ENCODE results near the gene C19orf25.

The C19orf25 gene

DNA sequence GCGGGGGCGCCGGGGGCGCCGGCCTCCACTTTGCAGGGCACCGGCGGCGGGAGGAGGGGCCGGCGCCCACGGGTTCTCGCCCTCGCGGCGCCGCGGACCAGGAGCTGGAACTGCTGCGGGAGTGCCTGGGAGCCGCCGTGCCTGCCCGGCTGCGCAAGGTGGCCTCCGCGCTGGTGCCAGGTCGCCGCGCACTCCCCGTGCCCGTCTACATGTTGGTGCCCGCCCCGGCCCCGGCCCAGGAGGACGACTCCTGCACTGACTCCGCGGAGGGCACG lies 11.9 kb downstream of the C19orf25 start:
- DNase-seq (ENCODE audit: low read depth in 1 of 2, low spot score in 1 of 2) = no peak
- TF ChIP-seq, protein P1, sequence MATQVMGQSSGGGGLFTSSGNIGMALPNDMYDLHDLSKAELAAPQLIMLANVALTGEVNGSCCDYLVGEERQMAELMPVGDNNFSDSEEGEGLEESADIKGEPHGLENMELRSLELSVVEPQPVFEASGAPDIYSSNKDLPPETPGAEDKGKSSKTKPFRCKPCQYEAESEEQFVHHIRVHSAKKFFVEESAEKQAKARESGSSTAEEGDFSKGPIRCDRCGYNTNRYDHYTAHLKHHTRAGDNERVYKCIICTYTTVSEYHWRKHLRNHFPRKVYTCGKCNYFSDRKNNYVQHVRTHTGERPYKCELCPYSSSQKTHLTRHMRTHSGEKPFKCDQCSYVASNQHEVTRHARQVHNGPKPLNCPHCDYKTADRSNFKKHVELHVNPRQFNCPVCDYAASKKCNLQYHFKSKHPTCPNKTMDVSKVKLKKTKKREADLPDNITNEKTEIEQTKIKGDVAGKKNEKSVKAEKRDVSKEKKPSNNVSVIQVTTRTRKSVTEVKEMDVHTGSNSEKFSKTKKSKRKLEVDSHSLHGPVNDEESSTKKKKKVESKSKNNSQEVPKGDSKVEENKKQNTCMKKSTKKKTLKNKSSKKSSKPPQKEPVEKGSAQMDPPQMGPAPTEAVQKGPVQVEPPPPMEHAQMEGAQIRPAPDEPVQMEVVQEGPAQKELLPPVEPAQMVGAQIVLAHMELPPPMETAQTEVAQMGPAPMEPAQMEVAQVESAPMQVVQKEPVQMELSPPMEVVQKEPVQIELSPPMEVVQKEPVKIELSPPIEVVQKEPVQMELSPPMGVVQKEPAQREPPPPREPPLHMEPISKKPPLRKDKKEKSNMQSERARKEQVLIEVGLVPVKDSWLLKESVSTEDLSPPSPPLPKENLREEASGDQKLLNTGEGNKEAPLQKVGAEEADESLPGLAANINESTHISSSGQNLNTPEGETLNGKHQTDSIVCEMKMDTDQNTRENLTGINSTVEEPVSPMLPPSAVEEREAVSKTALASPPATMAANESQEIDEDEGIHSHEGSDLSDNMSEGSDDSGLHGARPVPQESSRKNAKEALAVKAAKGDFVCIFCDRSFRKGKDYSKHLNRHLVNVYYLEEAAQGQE (IDR thresholded peaks at IDR 0.05; ENCODE audit: insufficient replicate concordance, low read depth) = no peak
- TF ChIP-seq, protein P2, sequence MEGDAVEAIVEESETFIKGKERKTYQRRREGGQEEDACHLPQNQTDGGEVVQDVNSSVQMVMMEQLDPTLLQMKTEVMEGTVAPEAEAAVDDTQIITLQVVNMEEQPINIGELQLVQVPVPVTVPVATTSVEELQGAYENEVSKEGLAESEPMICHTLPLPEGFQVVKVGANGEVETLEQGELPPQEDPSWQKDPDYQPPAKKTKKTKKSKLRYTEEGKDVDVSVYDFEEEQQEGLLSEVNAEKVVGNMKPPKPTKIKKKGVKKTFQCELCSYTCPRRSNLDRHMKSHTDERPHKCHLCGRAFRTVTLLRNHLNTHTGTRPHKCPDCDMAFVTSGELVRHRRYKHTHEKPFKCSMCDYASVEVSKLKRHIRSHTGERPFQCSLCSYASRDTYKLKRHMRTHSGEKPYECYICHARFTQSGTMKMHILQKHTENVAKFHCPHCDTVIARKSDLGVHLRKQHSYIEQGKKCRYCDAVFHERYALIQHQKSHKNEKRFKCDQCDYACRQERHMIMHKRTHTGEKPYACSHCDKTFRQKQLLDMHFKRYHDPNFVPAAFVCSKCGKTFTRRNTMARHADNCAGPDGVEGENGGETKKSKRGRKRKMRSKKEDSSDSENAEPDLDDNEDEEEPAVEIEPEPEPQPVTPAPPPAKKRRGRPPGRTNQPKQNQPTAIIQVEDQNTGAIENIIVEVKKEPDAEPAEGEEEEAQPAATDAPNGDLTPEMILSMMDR (IDR thresholded peaks at IDR 0.05; ENCODE audit: insufficient read depth, low read length) = no peak
- TF ChIP-seq GABPA (IDR thresholded peaks at IDR 0.05; ENCODE audit: low read depth) = no peak
- TF ChIP-seq SPI1 (IDR thresholded peaks at IDR 0.05; ENCODE audit: borderline replicate concordance, low read depth) = no peak
- no peak for TF ChIP-seq POLR2AphosphoS5 (IDR thresholded peaks at IDR 0.05; ENCODE audit: low read depth)
- Histone ChIP-seq H3K4me3 (replicated peaks; ENCODE audit: insufficient read depth, low read length) (no peak overlapping the region), H3K27ac (replicated peaks) (no peak overlapping the region), H3K27me3 (ENCODE audit: insufficient read depth, poor library complexity, severe bottlenecking) (peaks cover 46% of the 10 kb centered on the region)

DNA sequence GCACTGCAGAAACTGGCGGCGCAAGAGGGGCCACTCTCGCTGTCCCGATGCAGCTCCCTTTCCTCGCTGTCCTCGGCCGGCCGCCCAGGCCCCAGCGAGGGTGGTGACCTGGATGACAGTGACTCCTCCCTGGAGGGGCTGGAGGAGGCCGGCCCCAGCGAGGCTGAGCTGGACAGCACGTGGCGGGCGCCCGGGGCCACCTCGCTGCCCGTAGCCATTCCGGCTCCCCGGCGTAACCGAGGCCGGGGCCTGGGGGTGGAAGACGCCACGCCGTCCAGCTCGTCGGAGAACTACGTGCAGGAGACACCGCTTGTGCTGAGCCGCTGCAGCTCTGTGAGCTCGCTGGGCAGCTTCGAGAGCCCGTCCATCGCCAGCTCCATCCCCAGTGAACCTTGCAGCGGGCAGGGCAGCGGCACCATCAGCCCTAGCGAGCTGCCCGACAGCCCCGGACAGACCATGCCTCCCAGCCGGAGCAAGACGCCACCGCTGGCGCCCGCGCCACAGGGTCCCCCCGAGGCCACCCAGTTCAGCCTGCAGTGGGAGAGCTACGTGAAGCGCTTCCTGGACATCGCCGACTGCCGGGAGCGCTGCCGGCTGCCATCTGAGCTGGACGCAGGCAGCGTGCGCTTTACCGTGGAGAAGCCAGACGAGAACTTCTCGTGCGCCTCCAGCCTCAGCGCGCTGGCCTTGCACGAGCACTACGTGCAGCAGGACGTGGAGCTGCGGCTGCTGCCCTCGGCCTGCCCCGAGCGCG lies 12.4 kb downstream of the C19orf25 start:
- no peak for DNase-seq (ENCODE audit: low read depth in 1 of 2, low spot score in 1 of 2)
- Histone ChIP-seq H3K4me3 (replicated peaks; ENCODE audit: insufficient read depth, low read length) (no peak overlapping the region), H3K27me3 (ENCODE audit: insufficient read depth, poor library complexity, severe bottlenecking) (peaks cover 41% of the 10 kb centered on the region), H3K27ac (replicated peaks) (no peak overlapping the region)
- TF ChIP-seq, protein P2 (IDR thresholded peaks at IDR 0.05; ENCODE audit: insufficient read depth, low read length) = no peak
- no peak for TF ChIP-seq POLR2AphosphoS5 (IDR thresholded peaks at IDR 0.05; ENCODE audit: low read depth)

DNA sequence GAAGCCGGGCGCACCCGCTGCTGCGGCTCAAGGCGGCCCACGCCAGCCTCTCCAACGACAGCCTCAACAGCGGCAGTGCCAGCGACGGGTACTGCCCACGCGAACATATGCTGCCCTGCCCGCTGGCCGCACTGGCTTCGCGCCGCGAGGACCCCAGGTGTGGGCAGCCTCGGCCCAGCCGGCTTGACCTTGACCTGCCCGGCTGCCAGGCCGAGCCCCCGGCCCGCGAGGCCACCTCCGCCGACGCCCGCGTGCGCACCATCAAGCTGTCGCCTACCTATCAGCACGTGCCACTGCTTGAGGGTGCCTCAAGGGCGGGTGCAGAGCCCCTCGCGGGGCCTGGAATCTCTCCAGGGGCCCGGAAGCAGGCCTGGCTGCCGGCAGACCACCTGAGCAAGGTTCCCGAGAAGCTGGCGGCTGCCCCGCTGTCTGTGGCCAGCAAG lies 13.0 kb downstream of the C19orf25 start:
- TF ChIP-seq, protein P2 (IDR thresholded peaks at IDR 0.05; ENCODE audit: insufficient read depth, low read length) = no peak
- TF ChIP-seq POLR2AphosphoS5 (IDR thresholded peaks at IDR 0.05; ENCODE audit: low read depth) = no peak
- no peak for TF ChIP-seq SPI1 (IDR thresholded peaks at IDR 0.05; ENCODE audit: borderline replicate concordance, low read depth)
- TF ChIP-seq GABPA (IDR thresholded peaks at IDR 0.05; ENCODE audit: low read depth) = no peak
- TF ChIP-seq, protein P1 (IDR thresholded peaks at IDR 0.05; ENCODE audit: insufficient replicate concordance, low read depth) = no peak
- Histone ChIP-seq H3K4me3 (replicated peaks; ENCODE audit: insufficient read depth, low read length) (no peak overlapping the region), H3K27me3 (ENCODE audit: insufficient read depth, poor library complexity, severe bottlenecking) (peaks cover 35% of the 10 kb centered on the region), H3K27ac (replicated peaks) (no peak overlapping the region)
- DNase-seq (ENCODE audit: low read depth in 1 of 2, low spot score in 1 of 2) = no peak
